Fibroblast of mammary gland (primary cell): ENCODE results near the gene RNASE8.

Source experiments
- DNase-seq: peaks from one replicate; pipeline ENCODE4 v3.0.0-alpha.2; 2010; ENCODE audit warnings: low read depth
- H3K4me3 ChIP-seq: 2 replicates; pipeline ENCODE4 v1.5.1; 2011; ENCODE audit warnings: low read depth, mild to moderate bottlenecking, low read length, moderate library complexity; ENCODE audit not compliant: control insufficient read depth
- TF ChIP-seq, protein P1 (sequence below): conservative IDR thresholded peaks from 2 replicates; pipeline ENCODE4 v1.5.1; 2011; ENCODE audit warnings: low read depth, low read length, inconsistent platforms; ENCODE audit not compliant: control insufficient read depth, insufficient read depth

RNASE8 gene

DNA sequence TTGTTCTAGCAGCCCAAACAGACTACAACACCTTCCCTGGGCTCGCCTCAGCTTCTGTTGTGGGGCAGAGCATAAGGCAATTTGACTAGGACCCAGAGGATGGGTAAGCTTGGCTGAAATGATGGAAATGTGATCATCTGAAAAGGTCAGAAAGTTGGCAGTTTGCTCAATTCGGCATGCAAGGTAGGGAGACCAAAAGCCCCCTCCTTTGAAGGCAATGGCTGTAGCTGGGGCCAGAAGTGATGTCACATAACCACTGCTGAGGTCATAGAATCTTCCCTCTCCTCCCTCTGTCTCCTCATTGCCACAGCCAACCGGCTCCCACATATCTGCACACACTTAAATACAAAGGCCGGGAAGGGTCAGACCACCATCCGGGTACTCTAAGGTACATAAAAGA, 27.7 kb upstream of the RNASE8 start, which contains the start of gene TPPP2:
Gene TPPP2 (plus strand): TSS at position 301 of the 400 bp plus-strand sequence. CDS start 365 bp downstream, outside the sequence.
- TF ChIP-seq, protein P1, sequence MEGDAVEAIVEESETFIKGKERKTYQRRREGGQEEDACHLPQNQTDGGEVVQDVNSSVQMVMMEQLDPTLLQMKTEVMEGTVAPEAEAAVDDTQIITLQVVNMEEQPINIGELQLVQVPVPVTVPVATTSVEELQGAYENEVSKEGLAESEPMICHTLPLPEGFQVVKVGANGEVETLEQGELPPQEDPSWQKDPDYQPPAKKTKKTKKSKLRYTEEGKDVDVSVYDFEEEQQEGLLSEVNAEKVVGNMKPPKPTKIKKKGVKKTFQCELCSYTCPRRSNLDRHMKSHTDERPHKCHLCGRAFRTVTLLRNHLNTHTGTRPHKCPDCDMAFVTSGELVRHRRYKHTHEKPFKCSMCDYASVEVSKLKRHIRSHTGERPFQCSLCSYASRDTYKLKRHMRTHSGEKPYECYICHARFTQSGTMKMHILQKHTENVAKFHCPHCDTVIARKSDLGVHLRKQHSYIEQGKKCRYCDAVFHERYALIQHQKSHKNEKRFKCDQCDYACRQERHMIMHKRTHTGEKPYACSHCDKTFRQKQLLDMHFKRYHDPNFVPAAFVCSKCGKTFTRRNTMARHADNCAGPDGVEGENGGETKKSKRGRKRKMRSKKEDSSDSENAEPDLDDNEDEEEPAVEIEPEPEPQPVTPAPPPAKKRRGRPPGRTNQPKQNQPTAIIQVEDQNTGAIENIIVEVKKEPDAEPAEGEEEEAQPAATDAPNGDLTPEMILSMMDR = no peak
- DNase-seq = no peak
- H3K4me3 ChIP-seq = no peak within 1 kb of the TSS

DNA sequence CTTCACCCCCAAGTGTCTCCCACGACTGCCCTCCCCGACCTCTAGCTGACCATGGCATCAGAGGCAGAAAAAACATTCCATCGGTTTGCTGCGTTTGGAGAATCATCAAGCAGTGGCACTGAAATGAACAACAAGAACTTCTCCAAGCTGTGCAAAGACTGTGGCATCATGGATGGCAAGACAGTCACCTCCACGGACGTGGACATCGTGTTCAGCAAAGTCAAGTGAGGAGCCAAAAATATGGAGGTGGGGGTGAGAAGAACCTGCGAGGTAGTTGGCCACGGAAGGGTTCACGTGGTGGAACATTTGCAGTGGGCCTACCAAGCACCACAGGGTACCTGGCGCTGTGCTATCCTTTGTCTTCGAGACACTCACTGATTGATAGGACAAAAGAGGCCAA, 27.1 kb upstream of the RNASE8 start:
- no peak overlapping the region for H3K4me3 ChIP-seq
- TF ChIP-seq, protein P1 = no peak
- no peak for DNase-seq

DNA sequence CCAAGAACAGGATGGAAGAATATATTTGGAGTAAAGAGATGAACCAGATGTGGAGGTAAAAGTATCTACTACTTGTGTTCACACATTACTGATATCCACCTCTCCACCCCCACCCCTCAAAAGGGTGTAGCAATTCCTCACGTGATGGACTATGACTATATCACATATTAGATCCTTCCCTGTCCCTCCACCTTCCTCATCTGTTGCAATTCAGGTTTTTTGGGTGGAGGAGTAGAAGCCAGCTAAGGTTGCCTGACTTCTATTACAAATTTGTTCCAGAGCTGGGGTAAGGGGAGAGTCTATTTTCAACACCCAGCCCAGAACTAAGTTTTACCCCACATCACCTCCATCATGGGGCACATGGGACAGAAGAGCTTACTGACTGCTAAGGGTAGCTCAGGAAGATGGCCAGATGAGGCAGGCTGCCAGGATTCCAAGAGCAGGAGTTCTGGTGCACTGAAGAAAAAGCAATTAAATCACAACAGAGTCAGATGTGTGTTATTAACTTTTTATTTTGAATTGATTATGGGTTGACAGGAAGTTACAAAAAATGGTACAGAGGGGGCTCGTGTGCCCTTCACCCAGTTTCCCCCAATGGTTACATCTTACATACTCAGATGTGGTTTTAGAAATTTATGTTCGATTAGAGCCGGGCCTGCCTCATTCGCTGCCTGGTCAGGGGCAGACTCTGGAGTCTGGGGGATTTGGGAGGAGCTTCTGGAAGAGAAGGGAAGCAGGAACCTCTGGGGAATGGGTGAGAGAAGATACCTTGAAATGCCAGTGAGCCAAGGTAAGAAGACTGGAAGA, 25.1 kb upstream of the RNASE8 start:
- H3K4me3 ChIP-seq = no peak overlapping the region
- DNase-seq = no peak
- TF ChIP-seq, protein P1 = no peak

DNA sequence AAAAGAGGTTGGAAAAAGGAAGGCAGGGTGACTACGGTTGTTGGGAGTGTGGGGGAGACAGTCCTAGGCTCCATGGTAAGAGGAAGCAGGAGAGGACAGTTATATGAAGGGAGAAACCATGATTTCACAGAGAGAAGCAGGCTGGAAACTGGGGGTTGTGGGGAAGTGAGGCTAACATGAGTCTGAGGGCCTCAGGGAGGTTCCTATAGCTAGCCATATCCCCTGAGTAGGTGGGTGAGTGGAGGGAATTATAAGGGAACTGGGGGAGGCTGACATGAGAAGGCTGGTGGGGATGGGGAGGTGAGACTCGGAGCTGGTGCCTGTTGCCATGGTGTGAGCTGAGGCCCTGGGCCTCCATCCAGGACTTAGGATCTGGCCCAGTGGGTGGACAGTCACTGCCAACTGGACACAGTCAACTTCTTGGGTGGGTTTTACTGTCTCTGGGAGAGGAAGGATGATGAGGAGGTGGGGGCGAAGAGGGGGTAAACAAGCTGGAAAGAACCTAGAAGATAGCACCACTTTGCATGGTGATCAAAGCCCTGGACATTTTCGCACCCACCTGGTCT, 24.4 kb upstream of the RNASE8 start:
- TF ChIP-seq, protein P1 = no peak

DNA sequence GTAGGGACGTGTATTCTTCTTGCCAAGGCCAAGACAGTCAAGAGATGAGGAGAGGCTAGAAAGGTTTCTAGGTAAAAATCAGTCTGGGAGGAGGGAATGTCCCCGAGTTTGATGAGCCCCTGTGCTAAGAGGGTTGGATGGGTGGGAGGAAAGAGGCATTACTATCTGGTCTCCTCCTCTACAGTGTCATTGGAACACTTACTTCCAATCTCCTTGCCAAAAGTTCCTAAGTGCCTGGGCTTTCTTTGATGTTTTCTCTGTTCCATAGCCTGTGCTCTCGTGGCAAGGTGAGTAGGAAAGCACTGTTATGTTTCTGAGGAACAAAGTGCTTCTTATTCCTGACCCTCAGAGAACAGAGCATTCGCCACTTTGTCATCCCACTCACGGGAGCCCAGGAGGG, 22.9 kb upstream of the RNASE8 start, which contains the start of gene RNASE13:
Gene RNASE13 (minus strand): TSS at position 101 of the 400 bp plus-strand sequence. CDS start 519 bp downstream, outside the sequence.
- no peak for DNase-seq
- TF ChIP-seq, protein P1 = no peak
- no peak within 1 kb of the TSS for H3K4me3 ChIP-seq

More for the DNA sequence above, 24.4 kb upstream of the RNASE8 start:
- no peak overlapping the region for H3K4me3 ChIP-seq
- DNase-seq = no peak

DNA sequence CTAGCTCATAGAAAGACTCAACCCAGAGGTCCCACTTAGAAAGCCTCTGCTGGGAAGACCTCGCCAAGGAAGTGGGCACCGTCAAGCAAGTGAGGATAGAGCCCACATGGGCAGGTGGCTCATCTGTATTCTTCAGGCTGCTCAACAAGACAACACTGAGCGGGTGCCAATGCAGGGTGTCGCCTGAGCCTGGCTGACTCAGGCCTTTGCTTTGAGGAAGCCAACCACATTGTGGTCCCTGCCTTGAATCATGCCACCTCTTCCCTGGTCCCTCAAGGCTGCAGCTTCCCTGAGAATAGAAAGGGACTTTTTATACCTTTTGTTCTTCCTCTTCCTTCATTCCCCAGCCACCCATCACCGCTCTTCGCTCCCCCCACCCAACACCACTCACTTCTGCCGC, 20.9 kb upstream of the RNASE8 start:
- no peak for DNase-seq

More for the DNA sequence above, 20.9 kb upstream of the RNASE8 start:
- TF ChIP-seq, protein P1 = no peak
- H3K4me3 ChIP-seq = no peak overlapping the region
